GM23248 (cell line): ENCODE measurements around the gene DEDD2. TPM values are rescaled to one million over a fixed set of nuclear protein-coding genes. Genes with fewer than 3 reads are reported as not detected.

Source experiments
- DNase-seq: peaks from one replicate; pipeline ENCODE4 v3.0.0-alpha.2; 2015
- H2AFZ ChIP-seq: fragments of 200-600 bp; sonication (generic); 2 replicates; pipeline ENCODE4 v1.6.1; 2016; ENCODE audit warnings: antibody characterized with exemption
- H3F3A ChIP-seq: fragments of 200-600 bp; sonication (generic); 2 replicates; pipeline ENCODE4 v1.6.1; 2016; ENCODE audit warnings: mild to moderate bottlenecking, antibody characterized with exemption, mixed run types; ENCODE audit not compliant: insufficient read depth
- H3K27ac ChIP-seq: fragments of 200-600 bp; sonication (generic); 2 replicates; pipeline ENCODE4 v1.5.1; 2016; ENCODE audit warnings: mild to moderate bottlenecking
- H3K27me3 ChIP-seq: fragments of 200-600 bp; sonication (generic); replicated peaks from 2 replicates; pipeline ENCODE4 v1.6.1; 2016; ENCODE audit warnings: mild to moderate bottlenecking; ENCODE audit not compliant: insufficient read depth
- H3K36me3 ChIP-seq: fragments of 200-600 bp; sonication (generic); 2 replicates; pipeline ENCODE4 v1.6.1; 2016; ENCODE audit warnings: low read depth, mild to moderate bottlenecking
- H3K4me1 ChIP-seq: fragments of 200-600 bp; sonication (generic); 2 replicates; pipeline ENCODE4 v1.6.1; 2016; ENCODE audit warnings: mild to moderate bottlenecking; ENCODE audit not compliant: insufficient read depth
- H3K4me2 ChIP-seq: fragments of 200-600 bp; sonication (generic); one replicate; pipeline ENCODE4 v1.6.1; 2016; ENCODE audit warnings: mild to moderate bottlenecking; ENCODE audit not compliant: unreplicated experiment
- H3K4me3 ChIP-seq: fragments of 200-600 bp; sonication (generic); 2 replicates; pipeline ENCODE4 v1.5.1; 2016; ENCODE audit warnings: mild to moderate bottlenecking
- H3K79me2 ChIP-seq: fragments of 200-600 bp; sonication (generic); 2 replicates; pipeline ENCODE4 v1.6.1; 2016; ENCODE audit warnings: mild to moderate bottlenecking; ENCODE audit not compliant: insufficient read depth
- H3K9ac ChIP-seq: fragments of 200-600 bp; sonication (generic); 2 replicates; pipeline ENCODE4 v1.6.1; 2016; ENCODE audit warnings: mild to moderate bottlenecking
- H3K9me2 ChIP-seq: fragments of 200-600 bp; sonication (generic); 2 replicates; pipeline ENCODE4 v1.6.1; 2016; ENCODE audit warnings: mixed run types, mild to moderate bottlenecking, moderate library complexity; ENCODE audit not compliant: insufficient read depth
- H3K9me3 ChIP-seq: fragments of 200-600 bp; sonication (generic); one replicate; pipeline ENCODE4 v1.6.1; 2017; ENCODE audit warnings: low read depth
- H4K20me1 ChIP-seq: fragments of 200-600 bp; sonication (generic); 2 replicates; pipeline ENCODE4 v1.6.0; 2016; ENCODE audit not compliant: insufficient read depth
- EZH2 ChIP-seq: fragments of 200-600 bp; sonication (generic); IDR thresholded peaks from 2 replicates; pipeline ENCODE4 v1.6.1; 2018; ENCODE audit warnings: antibody characterized with exemption, mild to moderate bottlenecking; ENCODE audit not compliant: insufficient read depth, poor library complexity, severe bottlenecking
- EZH2phosphoT487 ChIP-seq: fragments of 200-600 bp; sonication (generic); IDR thresholded peaks from 2 replicates; pipeline ENCODE4 v1.6.1; 2018; ENCODE audit warnings: antibody characterized with exemption, moderate library complexity, mild to moderate bottlenecking, low read depth; ENCODE audit not compliant: insufficient read depth
- WGBS, 2 experiments: methylation state at CpG; one replicate each; pipeline ENCODE4 v1.1.6; 2015 to 2017; ENCODE audit warnings: low lambda C conversion rate in 2 of 2, low coverage in 1 of 2; ENCODE audit errors: missing lambda C conversion rate in 2 of 2; 5-methylcytosine and 5-hydroxymethylcytosine counted together
- in situ Hi-C: fragments of 300-500 bp; cut with MboI; formaldehyde crosslinking; loops from 2 replicates; pipeline ENCODE4 v1.15.0; 2020
- polyA plus RNA-seq: library from polyadenylated mRNA; unstranded; fragments of >200 nt; fragmentation: Nextera tagmentation; extraction: Ambion mirVana; gene quantifications from 2 replicates; pipeline ENCODE4 v1.2.1, GENCODE V29; 2016
- total RNA-seq: library from RNA; depleted of rRNA; stranded (reverse); fragments of >200 nt; shearing (Covaris generic); gene quantifications from 2 replicates; pipeline ENCODE4 v1.2.3, GENCODE V29; 2014; rRNA removed

Gene DEDD2
- total and polyA plus RNA-seq, 2 experiments from 2014 or later: 21.1 to 27.8 TPM

DNA sequence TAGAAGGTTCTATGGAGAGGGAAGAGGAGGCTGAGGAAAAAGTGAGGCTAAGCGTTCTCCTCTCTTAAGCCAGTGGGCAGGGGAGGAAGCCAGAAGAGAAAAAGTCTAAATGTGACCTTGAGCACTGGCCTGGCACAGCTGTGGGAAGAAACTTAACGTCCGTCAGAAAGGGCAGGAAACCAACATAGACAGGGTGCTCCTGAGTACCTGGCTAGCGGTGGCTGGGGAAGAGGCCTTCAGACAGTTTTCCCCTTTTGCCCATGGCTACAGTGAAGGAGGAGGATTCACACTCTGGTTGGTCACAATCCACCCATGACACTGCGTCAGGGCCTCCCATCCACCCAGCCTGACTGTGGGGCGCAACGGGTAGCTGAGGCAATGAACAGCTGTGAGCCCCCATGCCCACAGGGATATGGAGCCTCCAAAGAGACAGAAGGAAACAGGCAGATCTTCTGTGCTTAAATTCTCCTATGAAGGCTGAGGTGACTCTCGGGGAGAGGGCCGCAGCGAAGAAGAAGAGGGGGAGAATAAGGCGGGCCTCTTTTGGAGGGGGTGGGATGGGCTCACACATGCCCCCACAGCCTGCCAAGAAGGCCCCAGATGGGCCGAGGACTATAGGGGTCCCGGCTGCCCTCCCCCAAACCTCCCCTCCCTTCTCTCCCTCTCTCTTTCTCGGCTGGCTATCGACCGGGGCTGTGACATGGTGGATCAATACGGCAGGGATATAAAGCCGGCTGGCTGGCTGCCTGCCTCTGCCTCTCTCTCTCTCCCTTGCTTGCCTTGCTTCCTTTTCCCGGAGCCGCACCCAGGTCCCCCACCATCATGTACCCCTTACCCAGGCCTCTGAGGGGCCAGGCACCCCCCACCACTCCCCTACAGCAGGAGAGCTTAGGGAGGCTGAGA, 65.4 kb downstream of the DEDD2 start:
- Histone ChIP-seq H3K27ac (no peak overlapping the region), H3K4me2 (no peak overlapping the region), H3K4me3 (no peak overlapping the region), H3K4me1 (no peaks in the 10 kb centered on the region), H4K20me1 (no peaks in the 10 kb centered on the region), H3K9me2 (no peaks in the 10 kb centered on the region), H3K79me2 (no peaks in the 10 kb centered on the region), H3F3A (no peaks in the 10 kb centered on the region), H3K9me3 (no peaks in the 10 kb centered on the region), H3K9ac (no peak overlapping the region), H3K36me3 (no peaks in the 10 kb centered on the region), H3K27me3 (peaks cover 63% of the 10 kb centered on the region), H2AFZ (no peak overlapping the region)
- no peak for DNase-seq
- 34 to 35% methylated on average over 14 to 20 of the region's 20 CpGs for WGBS, 2 experiments
- in situ Hi-C loops: no loop called here
- TF ChIP-seq EZH2 (no peak), EZH2phosphoT487 (no peak)

DNA sequence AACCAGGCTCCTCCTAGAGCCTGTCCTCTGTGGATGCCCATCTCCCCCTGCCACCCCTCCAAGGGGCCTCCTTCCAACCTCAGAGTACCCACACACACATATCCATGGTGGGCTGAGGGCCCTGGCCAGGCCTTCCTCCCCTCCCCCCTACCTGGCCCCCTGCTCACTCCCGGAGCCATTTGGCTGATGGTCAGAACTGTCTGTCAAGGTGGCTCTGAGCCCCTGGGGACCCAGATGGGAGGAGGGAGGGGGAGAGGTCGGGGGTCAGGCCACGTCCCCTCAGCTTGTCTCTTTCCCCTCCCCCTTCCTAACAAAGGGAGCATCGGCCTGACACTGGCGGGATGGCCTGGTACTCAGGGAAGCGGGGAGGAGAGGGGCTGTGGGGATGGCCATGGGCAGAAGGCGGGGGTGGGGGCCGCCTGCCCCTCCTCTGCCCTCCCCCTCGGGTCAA, 66.5 kb downstream of the DEDD2 start:
- H3F3A ChIP-seq: no peaks in the 10 kb centered on the region
- no peak for DNase-seq
- no peaks in the 10 kb centered on the region for H3K9me3 ChIP-seq
- no peaks in the 10 kb centered on the region for H4K20me1 ChIP-seq
- H3K4me2 ChIP-seq: no peak overlapping the region
- no peaks in the 10 kb centered on the region for H3K9me2 ChIP-seq
- TF ChIP-seq EZH2: no peak
- TF ChIP-seq EZH2phosphoT487: no peak
- no peak overlapping the region for H3K4me3 ChIP-seq
- H3K79me2 ChIP-seq: no peaks in the 10 kb centered on the region
- 6 to 7% methylated on average over 4 to 9 of the region's 9 CpGs for WGBS, 2 experiments
- H3K4me1 ChIP-seq: no peaks in the 10 kb centered on the region
- H3K9ac ChIP-seq: no peak overlapping the region
- peaks cover 68% of the 10 kb centered on the region for H3K27me3 ChIP-seq
- H2AFZ ChIP-seq: no peak overlapping the region
- in situ Hi-C loops: no loop called here
- no peak overlapping the region for H3K27ac ChIP-seq
- H3K36me3 ChIP-seq: no peaks in the 10 kb centered on the region

DNA sequence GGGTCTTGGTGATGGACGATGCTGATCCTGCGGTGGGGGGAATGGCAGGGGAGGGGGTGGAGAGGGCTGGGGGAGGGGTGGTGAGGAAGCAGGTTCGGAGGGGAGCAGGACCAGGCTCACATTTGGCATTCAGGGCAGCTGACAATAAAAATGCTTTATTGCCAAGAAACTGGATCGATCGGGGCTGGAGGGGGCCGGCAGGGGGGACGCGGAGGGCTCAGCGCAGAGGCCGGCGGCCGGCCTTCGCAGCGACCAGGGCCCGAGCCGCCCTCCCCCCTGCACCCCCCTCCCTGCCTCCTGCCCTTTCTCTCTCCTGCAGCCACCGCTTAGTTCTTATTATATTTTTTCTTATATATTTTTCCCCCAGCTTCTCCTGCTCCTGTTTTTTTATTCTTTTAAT, 67.1 kb downstream of the DEDD2 start:
- no peak overlapping the region for H3K4me2 ChIP-seq
- no peak overlapping the region for H3K4me3 ChIP-seq
- 0 to 4% methylated on average over 3 to 17 of the region's 17 CpGs for WGBS, 2 experiments
- in situ Hi-C loops: no loop called here
- H3K27me3 ChIP-seq: peaks cover 67% of the 10 kb centered on the region
- no peaks in the 10 kb centered on the region for H3K9me2 ChIP-seq
- no peak for TF ChIP-seq EZH2
- H4K20me1 ChIP-seq: no peaks in the 10 kb centered on the region
- no peaks in the 10 kb centered on the region for H3K79me2 ChIP-seq
- no peaks in the 10 kb centered on the region for H3F3A ChIP-seq
- H2AFZ ChIP-seq: no peak overlapping the region
- H3K36me3 ChIP-seq: no peaks in the 10 kb centered on the region
- H3K9me3 ChIP-seq: no peaks in the 10 kb centered on the region
- H3K27ac ChIP-seq: no peak overlapping the region
- DNase-seq: no peak
- H3K9ac ChIP-seq: no peak overlapping the region
- H3K4me1 ChIP-seq: no peaks in the 10 kb centered on the region

DNA sequence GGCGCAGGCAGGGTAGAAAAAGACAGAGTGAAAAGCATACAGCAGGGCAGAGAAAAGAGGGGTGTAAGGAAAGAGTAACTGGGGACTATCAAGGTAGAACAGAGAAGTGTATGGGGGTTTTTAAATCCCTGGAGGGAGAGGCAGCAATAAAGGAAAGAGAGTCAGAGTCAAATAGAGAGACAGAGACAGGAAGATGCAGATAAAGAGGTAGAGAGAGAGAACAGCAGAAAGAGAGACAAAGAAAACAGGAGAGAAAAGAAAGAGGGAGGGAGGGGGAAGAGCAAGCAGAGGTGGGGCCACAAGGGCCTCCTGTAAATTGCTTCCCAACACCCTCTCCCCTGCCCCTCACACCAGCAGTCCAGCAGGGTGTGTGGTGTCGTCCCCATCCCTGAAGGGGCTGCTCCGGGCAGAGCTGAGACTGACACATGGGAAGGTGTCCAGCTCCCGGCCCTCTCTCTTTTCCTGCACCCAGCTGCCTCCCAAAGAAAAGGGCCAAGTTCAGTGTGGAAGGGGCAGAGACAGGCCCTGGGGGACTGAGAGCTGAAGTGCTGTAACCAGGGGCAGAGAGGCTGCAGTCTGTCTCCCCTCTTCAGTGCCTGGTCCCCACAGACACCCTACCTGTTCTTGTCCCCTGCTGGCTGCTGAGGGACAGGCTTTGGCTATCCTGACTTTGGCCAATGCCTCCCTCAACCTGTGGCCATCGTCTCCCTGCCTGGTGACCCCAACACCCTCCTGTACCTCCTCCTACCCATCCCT, 67.9 kb downstream of the DEDD2 start:
- peaks cover 66% of the 10 kb centered on the region for H3K27me3 ChIP-seq
- no peaks in the 10 kb centered on the region for H3F3A ChIP-seq
- H4K20me1 ChIP-seq: no peaks in the 10 kb centered on the region
- no peak overlapping the region for H3K4me3 ChIP-seq
- WGBS, 2 experiments: 42 to 44% methylated on average over 5 of the region's 5 CpGs
- no peak overlapping the region for H3K4me2 ChIP-seq
- in situ Hi-C loops: no loop called here
- H3K9me2 ChIP-seq: no peaks in the 10 kb centered on the region
- H3K9ac ChIP-seq: no peak overlapping the region
- no peaks in the 10 kb centered on the region for H3K4me1 ChIP-seq
- H3K9me3 ChIP-seq: no peaks in the 10 kb centered on the region
- H3K79me2 ChIP-seq: no peaks in the 10 kb centered on the region
- no peaks in the 10 kb centered on the region for H3K36me3 ChIP-seq
- TF ChIP-seq EZH2: no peak
- TF ChIP-seq EZH2phosphoT487: no peak
- DNase-seq: no peak
- no peak overlapping the region for H3K27ac ChIP-seq
- H2AFZ ChIP-seq: no peak overlapping the region

Other genes starting within 250 kb of the DEDD2 start
- 0.11 and 0.63 TPM in 2 replicates for gene ATP1A3, start 223.4 kb downstream of the DEDD2 start, total RNA-seq
- gene ATP1A3, start 223.4 kb downstream of the DEDD2 start, polyA plus RNA-seq: 0.34 and 0.36 TPM in 2 replicates
- not detected in 2 replicates for gene GRIK5, start 147.5 kb downstream of the DEDD2 start, total RNA-seq
- not detected in 2 replicates for gene GRIK5, start 147.5 kb downstream of the DEDD2 start, polyA plus RNA-seq
- 16.1 and 19.5 TPM in 2 replicates for gene ZNF574, start 141.5 kb downstream of the DEDD2 start, total RNA-seq
- 14.8 and 16.6 TPM in 2 replicates for gene ZNF574, start 141.5 kb downstream of the DEDD2 start, polyA plus RNA-seq
- gene POU2F2, start 85.2 kb downstream of the DEDD2 start, total RNA-seq: 0.38 and 1.5 TPM in 2 replicates
- gene POU2F2, start 85.2 kb downstream of the DEDD2 start, polyA plus RNA-seq: 3.0 and 4.6 TPM in 2 replicates
- 7.8 and 8.7 TPM in 2 replicates for gene ZNF526, start 2.6 kb upstream of the DEDD2 start, total RNA-seq
- 10.2 and 10.5 TPM in 2 replicates for gene ZNF526, start 2.6 kb upstream of the DEDD2 start, polyA plus RNA-seq
- gene GSK3A, start 24.9 kb upstream of the DEDD2 start, total RNA-seq: 23.1 and 33.4 TPM in 2 replicates
- gene GSK3A, start 24.9 kb upstream of the DEDD2 start, polyA plus RNA-seq: 13.0 and 13.1 TPM in 2 replicates
- gene ERF, start 37.5 kb upstream of the DEDD2 start, total RNA-seq: 29.6 and 31.9 TPM in 2 replicates
- 21.2 and 24.7 TPM in 2 replicates for gene ERF, start 37.5 kb upstream of the DEDD2 start, polyA plus RNA-seq
- gene CIC, start 51.6 kb upstream of the DEDD2 start, total RNA-seq: 17.5 and 22.3 TPM in 2 replicates
- gene CIC, start 51.6 kb upstream of the DEDD2 start, polyA plus RNA-seq: 7.8 and 8.3 TPM in 2 replicates
- 1.1 TPM in 1 of 2 replicates, not detected in the other for gene PRR19, start 84.5 kb upstream of the DEDD2 start, total RNA-seq
- 0.84 and 1.1 TPM in 2 replicates for gene PRR19, start 84.5 kb upstream of the DEDD2 start, polyA plus RNA-seq
- gene PAFAH1B3, start 84.9 kb upstream of the DEDD2 start, total RNA-seq: 22.5 and 26.0 TPM in 2 replicates
- gene PAFAH1B3, start 84.9 kb upstream of the DEDD2 start, polyA plus RNA-seq: 19.4 and 22.1 TPM in 2 replicates
- gene TMEM145, start 95.6 kb upstream of the DEDD2 start, total RNA-seq: not detected in 2 replicates
- gene TMEM145, start 95.6 kb upstream of the DEDD2 start, polyA plus RNA-seq: not detected in 2 replicates
- gene MEGF8, start 108.0 kb upstream of the DEDD2 start, total RNA-seq: 26.6 and 28.5 TPM in 2 replicates
- 5.4 and 5.5 TPM in 2 replicates for gene MEGF8, start 108.0 kb upstream of the DEDD2 start, polyA plus RNA-seq
- not detected in 2 replicates for gene CNFN, start 172.6 kb upstream of the DEDD2 start, total RNA-seq
- gene CNFN, start 172.6 kb upstream of the DEDD2 start, polyA plus RNA-seq: 0.82 and 1.1 TPM in 2 replicates
- gene LIPE, start 209.7 kb upstream of the DEDD2 start, total RNA-seq: 0.22 and 0.51 TPM in 2 replicates
- gene LIPE, start 209.7 kb upstream of the DEDD2 start, polyA plus RNA-seq: 0.61 and 1.1 TPM in 2 replicates
- gene CXCL17, start 225.3 kb upstream of the DEDD2 start, total RNA-seq: not detected in 2 replicates
- gene CXCL17, start 225.3 kb upstream of the DEDD2 start, polyA plus RNA-seq: not detected in 2 replicates